Spleen (tissue), 7 donors: ENCODE data around the gene KIF12.

Source experiments
- POLR2AphosphoS5 ChIP-seq, 3 donors: sonication (generic); formaldehyde crosslinking; IDR thresholded peaks; one replicate each; pipeline ENCODE4 v1.5.1; 2017; ENCODE audit warnings: antibody characterized with exemption in 3 of 3
- TF ChIP-seq, protein P1 (sequence below), 11 experiments: fragments of 200-600 bp in 7 of 11; fragments of 450-650 bp in 4 of 11; sonication (generic) in 4 of 11; IDR thresholded peaks in 8 of 11; conservative IDR thresholded peaks in 3 of 11; 1 replicate in 7 of 11; 2 replicates in 4 of 11; pipeline versions ENCODE4 v1.4.0 to v1.8.0; 2016 to 2021; ENCODE audit warnings: antibody characterized with exemption in 11 of 11, inconsistent platforms in 4 of 11, mild to moderate bottlenecking in 1 of 11
- donor health status: DM: no; HTN: no; CAD: no; lungs with moderate emphysema.
- donor health status: DM: no; HTN: no; CAD: no.
- donor health status: DM: no; HTN: no; CAD: no.

DNA sequence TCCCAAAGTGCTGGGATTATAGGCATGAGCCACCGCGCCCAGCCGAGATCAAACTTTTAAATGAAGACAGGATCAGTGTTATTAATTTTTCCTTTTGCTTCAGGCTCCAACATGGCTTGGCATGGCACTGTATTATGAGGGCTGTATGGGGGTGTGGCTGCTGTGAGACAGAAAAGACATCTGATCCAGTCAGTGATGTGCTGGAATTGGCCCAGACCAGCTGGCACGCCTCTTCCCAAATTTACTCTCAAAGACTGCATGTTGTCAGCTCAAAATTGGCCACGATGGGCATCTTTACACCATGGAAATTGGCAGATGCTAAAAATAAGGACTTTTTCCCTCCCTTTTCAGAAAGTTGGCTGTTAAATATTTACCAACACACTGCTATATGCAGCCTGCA lies 44.1 kb upstream of the KIF12 start:
- TF ChIP-seq, protein P1, sequence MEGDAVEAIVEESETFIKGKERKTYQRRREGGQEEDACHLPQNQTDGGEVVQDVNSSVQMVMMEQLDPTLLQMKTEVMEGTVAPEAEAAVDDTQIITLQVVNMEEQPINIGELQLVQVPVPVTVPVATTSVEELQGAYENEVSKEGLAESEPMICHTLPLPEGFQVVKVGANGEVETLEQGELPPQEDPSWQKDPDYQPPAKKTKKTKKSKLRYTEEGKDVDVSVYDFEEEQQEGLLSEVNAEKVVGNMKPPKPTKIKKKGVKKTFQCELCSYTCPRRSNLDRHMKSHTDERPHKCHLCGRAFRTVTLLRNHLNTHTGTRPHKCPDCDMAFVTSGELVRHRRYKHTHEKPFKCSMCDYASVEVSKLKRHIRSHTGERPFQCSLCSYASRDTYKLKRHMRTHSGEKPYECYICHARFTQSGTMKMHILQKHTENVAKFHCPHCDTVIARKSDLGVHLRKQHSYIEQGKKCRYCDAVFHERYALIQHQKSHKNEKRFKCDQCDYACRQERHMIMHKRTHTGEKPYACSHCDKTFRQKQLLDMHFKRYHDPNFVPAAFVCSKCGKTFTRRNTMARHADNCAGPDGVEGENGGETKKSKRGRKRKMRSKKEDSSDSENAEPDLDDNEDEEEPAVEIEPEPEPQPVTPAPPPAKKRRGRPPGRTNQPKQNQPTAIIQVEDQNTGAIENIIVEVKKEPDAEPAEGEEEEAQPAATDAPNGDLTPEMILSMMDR (IDR thresholded peaks at IDR 0.05 in 8 of 11, conservative IDR thresholded peaks at IDR 0.05 in 3 of 11): no peak
- no peak for TF ChIP-seq POLR2AphosphoS5 (IDR thresholded peaks at IDR 0.05)
